Fibroblast of pulmonary artery (primary cell): Measurements from ENCODE around the gene SETDB1.

Experiments used
- DNase-seq: peaks from one replicate; pipeline ENCODE4 v3.0.0-alpha.2; 2010; ENCODE audit warnings: low read depth
- H3K4me3 ChIP-seq: replicated peaks from 2 replicates; pipeline ENCODE4 v1.5.1; 2011; ENCODE audit warnings: low read depth, mild to moderate bottlenecking, control low read depth, low read length, moderate library complexity
- TF ChIP-seq, protein P1 (sequence below): IDR thresholded peaks from 2 replicates; pipeline ENCODE4 v1.5.1; 2011; ENCODE audit warnings: mild to moderate bottlenecking, control low read depth, low read length, inconsistent platforms; ENCODE audit errors: missing control alignments

Gene SETDB1

DNA sequence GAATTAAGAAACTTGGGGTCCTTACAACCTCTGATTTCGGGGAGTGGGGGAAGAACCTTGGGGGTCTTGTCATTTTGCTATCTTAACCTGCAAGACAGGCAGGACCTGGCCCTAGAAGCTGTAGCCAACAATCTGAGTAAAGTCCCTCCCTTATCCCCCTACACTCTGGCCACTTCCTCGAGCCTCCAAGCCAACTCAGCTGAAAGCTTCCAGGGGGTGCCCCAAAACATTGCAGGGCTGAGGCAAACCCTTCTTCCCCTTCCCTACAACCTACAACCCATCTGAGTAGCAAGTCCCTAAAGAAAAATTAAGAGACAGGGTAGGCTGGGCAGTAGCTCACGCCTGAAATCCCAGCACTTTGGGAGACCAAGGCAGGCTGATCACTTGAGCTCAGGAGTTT is 43.5 kb downstream of the SETDB1 start:
- DNase-seq = no peak
- TF ChIP-seq, protein P1, sequence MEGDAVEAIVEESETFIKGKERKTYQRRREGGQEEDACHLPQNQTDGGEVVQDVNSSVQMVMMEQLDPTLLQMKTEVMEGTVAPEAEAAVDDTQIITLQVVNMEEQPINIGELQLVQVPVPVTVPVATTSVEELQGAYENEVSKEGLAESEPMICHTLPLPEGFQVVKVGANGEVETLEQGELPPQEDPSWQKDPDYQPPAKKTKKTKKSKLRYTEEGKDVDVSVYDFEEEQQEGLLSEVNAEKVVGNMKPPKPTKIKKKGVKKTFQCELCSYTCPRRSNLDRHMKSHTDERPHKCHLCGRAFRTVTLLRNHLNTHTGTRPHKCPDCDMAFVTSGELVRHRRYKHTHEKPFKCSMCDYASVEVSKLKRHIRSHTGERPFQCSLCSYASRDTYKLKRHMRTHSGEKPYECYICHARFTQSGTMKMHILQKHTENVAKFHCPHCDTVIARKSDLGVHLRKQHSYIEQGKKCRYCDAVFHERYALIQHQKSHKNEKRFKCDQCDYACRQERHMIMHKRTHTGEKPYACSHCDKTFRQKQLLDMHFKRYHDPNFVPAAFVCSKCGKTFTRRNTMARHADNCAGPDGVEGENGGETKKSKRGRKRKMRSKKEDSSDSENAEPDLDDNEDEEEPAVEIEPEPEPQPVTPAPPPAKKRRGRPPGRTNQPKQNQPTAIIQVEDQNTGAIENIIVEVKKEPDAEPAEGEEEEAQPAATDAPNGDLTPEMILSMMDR = no peak
- H3K4me3 ChIP-seq = no peak overlapping the region

DNA sequence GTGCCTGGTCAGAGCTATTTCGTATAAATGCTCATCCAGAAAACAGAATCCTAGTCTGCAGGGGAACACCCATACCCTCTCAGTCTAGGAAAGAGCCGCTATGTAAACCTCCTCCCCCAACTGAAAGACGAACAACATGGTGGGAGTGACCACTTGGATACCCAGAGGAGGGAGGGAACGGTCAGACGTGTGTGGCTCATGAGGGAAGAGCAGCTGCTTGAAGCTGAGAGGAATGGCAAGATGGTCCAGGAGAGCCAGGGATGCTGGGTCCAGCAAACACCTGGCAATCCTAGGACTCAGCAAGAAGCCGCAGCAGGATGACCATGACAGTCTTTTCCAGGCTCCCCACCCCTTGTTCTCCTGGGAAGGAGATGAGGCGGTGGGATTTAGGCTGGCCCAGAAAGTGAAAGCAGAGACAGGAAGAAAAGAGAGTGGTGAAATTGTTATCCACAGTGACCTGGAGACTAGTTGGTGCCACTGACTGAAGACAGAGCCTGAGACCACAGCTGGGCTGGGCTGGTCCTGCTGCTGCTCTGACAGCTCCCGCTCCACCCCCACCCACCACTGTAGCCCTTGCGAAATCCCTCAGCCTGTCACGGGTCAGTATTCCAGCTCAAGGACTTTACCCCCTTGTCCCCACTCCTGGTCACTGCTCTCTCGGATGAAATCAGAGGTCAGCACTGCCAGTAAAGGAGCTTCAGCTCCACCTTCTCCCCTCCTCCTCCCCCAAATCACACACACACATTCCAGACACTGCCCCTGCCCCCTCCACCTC is 44.8 kb downstream of the SETDB1 start:
- TF ChIP-seq, protein P1 = no peak
- H3K4me3 ChIP-seq = peak overlapping the region; percentile 83
- peak; percentile 70 for DNase-seq

DNA sequence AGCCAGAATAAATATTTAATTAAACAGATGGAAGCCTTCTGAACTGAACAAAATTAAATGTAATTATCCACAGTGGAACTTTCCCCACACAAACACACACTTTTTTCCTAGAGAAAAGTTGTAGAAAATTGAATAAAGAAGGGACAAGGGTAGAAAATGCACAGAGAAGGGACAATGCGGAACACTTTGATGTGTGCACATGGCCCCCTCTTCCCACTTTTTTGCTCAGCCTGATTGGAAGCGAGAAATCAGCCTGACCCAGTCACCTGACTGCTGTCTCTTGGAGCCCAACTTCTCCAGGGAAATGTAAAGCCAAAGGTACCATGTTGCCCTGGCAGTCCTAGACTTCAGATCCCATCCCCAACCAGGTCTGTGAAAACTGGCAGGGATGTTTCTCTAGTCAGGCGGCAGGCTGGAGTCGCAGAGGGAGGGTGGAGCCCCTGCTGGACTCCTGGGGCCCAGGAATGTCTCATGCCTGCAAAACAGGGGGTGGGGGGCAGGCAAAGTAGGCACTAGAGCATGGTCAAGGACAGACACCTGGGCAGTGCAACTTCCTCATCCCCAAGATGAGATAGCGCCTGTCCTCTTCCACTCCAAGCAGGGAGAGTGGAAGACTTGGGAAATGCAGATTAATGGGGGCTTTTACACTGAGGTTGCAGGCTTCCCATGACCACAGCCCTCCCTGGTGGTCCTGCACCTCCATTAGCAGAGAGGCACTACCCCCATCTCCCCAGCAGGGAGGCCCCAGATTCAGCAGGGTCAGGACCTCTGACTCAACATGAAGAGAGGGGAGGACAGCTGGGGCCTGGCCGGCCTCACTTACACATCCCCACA is 45.6 kb downstream of the SETDB1 start:
- DNase-seq = no peak
- TF ChIP-seq, protein P1 = no peak
- peak overlapping the region; percentile 83 for H3K4me3 ChIP-seq

DNA sequence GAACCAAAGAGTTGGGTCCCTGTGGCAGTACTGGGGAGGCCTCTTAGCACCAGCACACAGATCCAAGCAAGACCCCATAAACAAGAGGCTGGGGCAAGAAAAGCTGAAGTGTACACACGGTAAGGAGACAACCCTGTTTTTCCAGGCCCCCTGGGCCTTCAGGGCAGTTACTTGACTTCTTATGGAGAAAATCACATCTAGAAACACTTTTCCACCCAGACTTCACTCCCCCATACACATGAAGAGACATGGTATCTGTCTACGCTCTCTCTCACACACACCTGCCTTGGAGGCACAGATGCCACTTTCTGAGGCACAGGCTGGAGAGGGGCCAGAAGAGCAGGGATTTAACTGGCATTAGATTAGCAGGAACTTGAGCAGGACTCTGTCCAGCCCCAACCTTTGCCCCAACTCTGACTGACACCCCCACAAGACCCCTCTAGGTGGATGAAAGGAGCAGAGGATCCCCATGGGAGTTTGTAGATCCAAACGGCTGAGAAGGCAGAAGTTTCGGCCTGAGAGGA is 46.3 kb downstream of the SETDB1 start:
- DNase-seq = no peak
- H3K4me3 ChIP-seq = peak overlapping the region; percentile 83
- TF ChIP-seq, protein P1 = no peak

DNA sequence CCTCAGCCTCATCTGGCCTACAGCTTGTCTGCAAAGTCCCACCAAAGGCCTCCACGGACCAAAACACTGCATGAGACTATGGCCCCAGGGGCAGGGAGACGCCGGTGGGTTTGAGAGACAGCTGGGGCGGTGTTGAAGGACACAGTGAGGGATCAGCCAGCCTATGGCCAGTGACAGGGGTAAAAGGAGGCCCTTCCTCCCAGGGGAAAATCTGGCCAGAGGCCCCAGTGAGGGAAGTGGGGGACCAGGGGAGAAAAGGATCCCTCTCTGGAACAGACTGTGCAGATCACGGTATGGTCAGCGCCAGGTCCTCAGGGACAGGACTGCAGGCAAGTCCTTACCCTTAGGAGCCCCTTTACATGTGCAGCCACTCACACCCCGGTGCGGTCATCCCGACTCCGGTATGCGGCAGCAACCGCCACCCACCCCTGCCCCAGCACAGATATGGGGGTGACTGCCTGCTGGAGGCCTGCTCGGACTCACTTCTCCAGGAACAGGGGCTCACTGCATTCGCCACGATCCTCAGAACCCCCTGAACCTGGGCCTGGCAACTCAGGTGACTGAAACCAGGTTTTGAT is 47.2 kb downstream of the SETDB1 start:
- DNase-seq = no peak
- TF ChIP-seq, protein P1 = no peak
- H3K4me3 ChIP-seq = peak overlapping the region; percentile 83

DNA sequence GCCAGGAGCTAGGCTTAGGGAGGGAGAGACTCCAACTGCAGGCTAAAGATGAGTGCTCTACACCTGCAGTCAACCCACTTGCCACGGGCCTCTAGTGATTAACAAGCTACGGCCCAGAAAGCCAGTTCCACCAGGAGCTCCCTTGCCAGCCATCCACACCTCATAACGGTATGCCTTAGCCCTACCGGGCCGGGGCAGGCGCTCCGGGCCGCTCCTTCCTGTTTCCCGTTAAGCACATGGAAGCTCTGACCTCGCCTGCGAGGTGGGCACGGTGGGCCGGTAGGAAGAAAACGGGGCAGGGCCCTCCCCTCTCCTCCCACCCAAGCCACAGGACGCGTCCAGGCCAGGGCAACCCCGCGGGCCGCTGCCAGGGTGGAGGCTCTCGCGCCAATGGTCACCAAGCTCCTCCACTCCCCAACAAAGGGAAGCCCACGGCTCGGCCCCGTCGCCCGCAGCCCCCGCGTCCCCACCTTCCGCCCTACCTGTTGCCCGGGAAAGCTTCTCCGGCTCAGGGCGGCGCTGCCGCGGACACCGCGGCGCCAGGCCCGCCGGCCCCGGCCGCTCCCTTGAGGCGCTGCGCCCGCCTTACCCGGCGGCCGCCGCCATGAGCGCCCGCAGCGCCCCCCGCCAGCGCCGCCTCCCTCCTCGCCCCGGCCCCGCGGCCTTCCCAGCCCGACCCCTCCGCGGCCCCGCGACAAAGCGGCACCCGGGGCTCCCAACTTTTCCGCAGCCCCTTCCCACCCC is 47.8 kb downstream of the SETDB1 start:
- H3K4me3 ChIP-seq = peak overlapping the region; percentile 83
- TF ChIP-seq, protein P1 = no peak
- no peak for DNase-seq
